ENCODE results near the gene MAGIX. TPM values are rescaled to one million over a fixed set of nuclear protein-coding genes. Genes with fewer than 3 reads are reported as not detected.
A peak's percentile ranks its signal among the peaks of the same experiment; 100 is the strongest.

MAGIX gene
- total and polyA plus RNA-seq, 2 of the 4 experiments (the other 2 are of a cell fraction) = 0.72 to 1.1 TPM

GRCh38 chrX:49171752-49172279, 9.3 kb downstream of the MAGIX start, which contains the start of gene PLP2:
Gene PLP2, plus strand, starts transcription at chrX:49171898. Its CDS starts 103 bp downstream, at chrX:49172001.
- intact Hi-C loops (cut with micrococcal nuclease) = no loop called here
- Histone ChIP-seq H2BK5ac (ENCODE audit: low read depth, low read length, poor library complexity, severe bottlenecking) (peak within 1 kb of the TSS; percentile 22), H3K36me3 (ENCODE audit: control insufficient read depth, insufficient read depth, low read length) (peaks cover 9% of the 10 kb centered on the region), H3K27me3 (ENCODE audit: control insufficient read depth, insufficient read depth, low read length) (no peaks in the 10 kb centered on the region), H4K20me1 (ENCODE audit: insufficient read depth, low read length) (no peaks in the 10 kb centered on the region; the same call in 1 of the 2 replicates), H2AFZ (replicated peaks; ENCODE audit: low read length, poor library complexity) (peak within 1 kb of the TSS; percentile 91), H3K4me3 (ENCODE audit: insufficient read depth, low read depth, low read length) (peak within 1 kb of the TSS; percentile 61), H4K91ac (ENCODE audit: insufficient read depth, low read depth, low read length) (peak within 1 kb of the TSS; percentile 84), H3K56ac (ENCODE audit: extremely low read depth, insufficient read depth, low read length) (peak within 1 kb of the TSS; percentile 51), H2AK5ac (ENCODE audit: low read depth, low read length) (peak within 1 kb of the TSS; percentile 82), H4K5ac (ENCODE audit: low read depth, low read length) (peak within 1 kb of the TSS; percentile 73; the same call in 1 of the 2 replicates), H2BK15ac (ENCODE audit: low read depth, low read length) (no peak within 1 kb of the TSS), H2BK20ac (ENCODE audit: low read depth, low read length) (0 out of 2 replicates have a peak within 1 kb of the TSS, but pooled peaks have one; percentile 35), H3K9ac (ENCODE audit: low read depth, low read length) (peak within 1 kb of the TSS; percentile 61), H3K79me1 (ENCODE audit: low read depth in 1 of 2, low read length in 2 of 2) (peaks cover 17 to 19% of the 10 kb centered on the region in 2 experiments), H3K18ac (ENCODE audit: low read depth, low read length) (peak within 1 kb of the TSS; percentile 25; the same call in 1 of the 2 replicates), H3K9me1 (ENCODE audit: insufficient read depth, low read length) (0 out of 2 replicates have a peak, but pooled peaks cover 5% of the 10 kb centered on the region), H3K23ac (ENCODE audit: low read depth, low read length) (peak within 1 kb of the TSS; percentile 75), H3K4ac (ENCODE audit: low read depth, low read length) (peak within 1 kb of the TSS; percentile 94), H2BK120ac (ENCODE audit: low read depth, low read length) (peak within 1 kb of the TSS; percentile 64), H3K4me1 (ENCODE audit: control insufficient read depth, insufficient read depth, low read length) (peaks cover 8% of the 10 kb centered on the region), H3K27ac (ENCODE audit: insufficient read depth, low read length) (peak within 1 kb of the TSS; percentile 45), H4K8ac (ENCODE audit: low read depth in 2 of 2, low read length in 2 of 2) (peak within 1 kb of the TSS; percentile 84 to 89), H3K14ac (replicated peaks; ENCODE audit: low read depth, low read length) (peak within 1 kb of the TSS; percentile 96), H2AK9ac (replicated peaks; ENCODE audit: low read depth, low read length, poor library complexity) (peak within 1 kb of the TSS; percentile 98), H3K4me2 (ENCODE audit: low read depth, low read length) (peak within 1 kb of the TSS; percentile 92), H3K9me3 (ENCODE audit: control insufficient read depth, insufficient read depth, low read length) (no peaks in the 10 kb centered on the region; the same call in 1 of the 2 replicates)
- CTCF ChIA-PET = no interaction called here
- POLR2A ChIA-PET (ENCODE audit: unreplicated experiment) = no interaction called here
- BruUV-seq (replicated peaks) = no TSS peak
- 31% methylated on average over 20 of the region's 46 CpGs; no CpG with 5 or more reads in 1 of the 2 experiments for WGBS, 2 experiments (ENCODE audit: extremely low coverage in 2 of 2, insufficient read length in 1 of 2)
- DNase-seq = peak; percentile 40
- in situ Hi-C loops (cut with MboI; ENCODE audit: low sequenced_read_pairs) = no loop called here
- dilution Hi-C loops (cut with HindIII; ENCODE audit: low sequenced_read_pairs, unreplicated experiment) = no loop called here
- ATAC-seq (ENCODE audit: low read depth) = peak; percentile 48
- peak; percentile 76; the same call in 1 of the 2 replicates for TF ChIP-seq MAZ (IDR thresholded peaks at IDR 0.05; ENCODE audit: borderline replicate concordance, low read depth, low read length)
- no peak for TF ChIP-seq CTCF (conservative IDR thresholded peaks at IDR 0.05; ENCODE audit: low read depth, low read length)
- TF ChIP-seq CHD1 (IDR thresholded peaks at IDR 0.05; ENCODE audit: low read depth, low read length) = no peak
- TF ChIP-seq, protein P1, sequence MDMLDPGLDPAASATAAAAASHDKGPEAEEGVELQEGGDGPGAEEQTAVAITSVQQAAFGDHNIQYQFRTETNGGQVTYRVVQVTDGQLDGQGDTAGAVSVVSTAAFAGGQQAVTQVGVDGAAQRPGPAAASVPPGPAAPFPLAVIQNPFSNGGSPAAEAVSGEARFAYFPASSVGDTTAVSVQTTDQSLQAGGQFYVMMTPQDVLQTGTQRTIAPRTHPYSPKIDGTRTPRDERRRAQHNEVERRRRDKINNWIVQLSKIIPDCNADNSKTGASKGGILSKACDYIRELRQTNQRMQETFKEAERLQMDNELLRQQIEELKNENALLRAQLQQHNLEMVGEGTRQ (IDR thresholded peaks at IDR 0.05; ENCODE audit: low read depth, low read length) = no peak
- no peak for TF ChIP-seq BHLHE40 (IDR thresholded peaks at IDR 0.05; ENCODE audit: low read depth, low read length)
- no peak for TF ChIP-seq RFX5 (IDR thresholded peaks at IDR 0.05; ENCODE audit: low read depth, low read length)
- TF ChIP-seq NFE2L2 (IDR thresholded peaks at IDR 0.05; ENCODE audit: low read depth, low read length) = no peak
- no peak; the same call in 1 of the 2 replicates for TF ChIP-seq MXI1 (IDR thresholded peaks at IDR 0.05; ENCODE audit: borderline replicate concordance, low read depth, low read length)
- TF ChIP-seq CEBPB (IDR thresholded peaks at IDR 0.05; ENCODE audit: low read depth, low read length) = no peak
- no peak for TF ChIP-seq SMC3 (IDR thresholded peaks at IDR 0.05; ENCODE audit: low read depth, low read length)
- no peak for TF ChIP-seq MAFK (IDR thresholded peaks at IDR 0.05; ENCODE audit: low read depth, low read length)
- TF ChIP-seq FOS (IDR thresholded peaks at IDR 0.05; ENCODE audit: low read depth, low read length) = 0 out of 2 replicates have a peak, but pooled peaks have one; percentile 27
- TF ChIP-seq RCOR1 (IDR thresholded peaks at IDR 0.05; ENCODE audit: insufficient replicate concordance, low read length) = no peak
- peak; percentile 60 for TF ChIP-seq POLR2A (IDR thresholded peaks at IDR 0.05; ENCODE audit: low read depth, low read length)
- no peak for TF ChIP-seq RAD21 (IDR thresholded peaks at IDR 0.05; ENCODE audit: low read length)
